Neural progenitor cell (in vitro differentiated cells): Measurements from ENCODE around the gene HIRA. TPM values are rescaled to one million over a fixed set of nuclear protein-coding genes. Genes with fewer than 3 reads are reported as not detected.

Experiments
- DNase-seq: peaks from one replicate; pipeline ENCODE4 v3.0.0-alpha.2; 2016; ENCODE audit warnings: low spot score
- H2AFZ ChIP-seq: fragments of 200-600 bp; sonication (generic); replicated peaks from 2 replicates; pipeline ENCODE4 v1.6.1; 2016; ENCODE audit warnings: antibody characterized with exemption
- H3F3A ChIP-seq: fragments of 200-600 bp; sonication (generic); 2 replicates; pipeline ENCODE4 v1.6.1; 2016; ENCODE audit warnings: antibody characterized with exemption, low read depth
- H3K27ac ChIP-seq: fragments of 200-600 bp; sonication (generic); 2 replicates; pipeline ENCODE4 v1.5.1; 2016; ENCODE audit warnings: mild to moderate bottlenecking
- H3K27me3 ChIP-seq: fragments of 200-600 bp; sonication (generic); 2 replicates; pipeline ENCODE4 v1.6.1; 2016; ENCODE audit warnings: mild to moderate bottlenecking, moderate library complexity
- H3K36me3 ChIP-seq: fragments of 200-600 bp; sonication (generic); 2 replicates; pipeline ENCODE4 v1.5.1; 2016
- H3K4me1 ChIP-seq: fragments of 200-600 bp; sonication (generic); 2 replicates; pipeline ENCODE4 v1.6.1; 2016; ENCODE audit warnings: mixed run types
- H3K4me2 ChIP-seq: fragments of 200-600 bp; sonication (generic); 2 replicates; pipeline ENCODE4 v1.6.1; 2016
- H3K4me3 ChIP-seq: fragments of 200-600 bp; sonication (generic); 2 replicates; pipeline ENCODE4 v1.5.1; 2016
- H3K79me2 ChIP-seq: fragments of 200-600 bp; sonication (generic); 2 replicates; pipeline ENCODE4 v1.6.1; 2016; ENCODE audit warnings: low read depth
- H3K9ac ChIP-seq: fragments of 200-600 bp; sonication (generic); 2 replicates; pipeline ENCODE4 v1.6.1; 2016
- H3K9me3 ChIP-seq: fragments of 200-600 bp; sonication (generic); 2 replicates; pipeline ENCODE4 v1.5.1; 2016; ENCODE audit warnings: low read depth
- H4K20me1 ChIP-seq: fragments of 200-600 bp; sonication (generic); 2 replicates; pipeline ENCODE4 v1.6.1; 2016; ENCODE audit warnings: low read depth
- H3K27ac Mint-ChIP-seq: 3 replicates; pipeline ENCODE4 v1.8.0; 2021; ENCODE audit warnings: mixed read lengths
- H3K27me3 Mint-ChIP-seq: 2 replicates; pipeline ENCODE4 v1.8.0; 2022; ENCODE audit warnings: low read depth, mild to moderate bottlenecking, inconsistent platforms, moderate library complexity, mixed read lengths; ENCODE audit not compliant: insufficient read depth
- H3K36me3 Mint-ChIP-seq: 3 replicates; pipeline ENCODE4 v1.8.0; 2021; ENCODE audit warnings: mixed read lengths
- H3K4me1 Mint-ChIP-seq: 3 replicates; pipeline ENCODE4 v1.8.0; 2021; ENCODE audit warnings: mixed read lengths
- H3K4me3 Mint-ChIP-seq: 3 replicates; pipeline ENCODE4 v1.8.0; 2021; ENCODE audit warnings: mild to moderate bottlenecking, moderate library complexity, mixed read lengths
- H3K9me3 Mint-ChIP-seq: 3 replicates; pipeline ENCODE4 v1.8.0; 2020; ENCODE audit warnings: mixed read lengths
- EZH2 ChIP-seq: fragments of 200-600 bp; sonication (generic); IDR thresholded peaks from 2 replicates; pipeline ENCODE4 v1.6.1; 2017; ENCODE audit warnings: antibody characterized with exemption, mild to moderate bottlenecking, moderate library complexity
- EZH2phosphoT487 ChIP-seq: fragments of 200-600 bp; sonication (generic); IDR thresholded peaks from 2 replicates; pipeline ENCODE4 v1.6.1; 2017; ENCODE audit warnings: antibody characterized with exemption
- total RNA-seq: library from RNA; depleted of rRNA; stranded (reverse); fragments of >200 nt; gene quantifications from 2 replicates; pipeline ENCODE4 v1.2.3, GENCODE V29; 2015; ENCODE audit warnings: low replicate concordance
- TF ChIP-seq, protein P1 (sequence below): fragments of 200-600 bp; sonication (generic); IDR thresholded peaks from 2 replicates; pipeline ENCODE4 v1.5.1; 2017; ENCODE audit warnings: antibody characterized with exemption, mild to moderate bottlenecking

Gene HIRA
- total RNA-seq, 1 donor from 2014 or later: 18.9 TPM

DNA sequence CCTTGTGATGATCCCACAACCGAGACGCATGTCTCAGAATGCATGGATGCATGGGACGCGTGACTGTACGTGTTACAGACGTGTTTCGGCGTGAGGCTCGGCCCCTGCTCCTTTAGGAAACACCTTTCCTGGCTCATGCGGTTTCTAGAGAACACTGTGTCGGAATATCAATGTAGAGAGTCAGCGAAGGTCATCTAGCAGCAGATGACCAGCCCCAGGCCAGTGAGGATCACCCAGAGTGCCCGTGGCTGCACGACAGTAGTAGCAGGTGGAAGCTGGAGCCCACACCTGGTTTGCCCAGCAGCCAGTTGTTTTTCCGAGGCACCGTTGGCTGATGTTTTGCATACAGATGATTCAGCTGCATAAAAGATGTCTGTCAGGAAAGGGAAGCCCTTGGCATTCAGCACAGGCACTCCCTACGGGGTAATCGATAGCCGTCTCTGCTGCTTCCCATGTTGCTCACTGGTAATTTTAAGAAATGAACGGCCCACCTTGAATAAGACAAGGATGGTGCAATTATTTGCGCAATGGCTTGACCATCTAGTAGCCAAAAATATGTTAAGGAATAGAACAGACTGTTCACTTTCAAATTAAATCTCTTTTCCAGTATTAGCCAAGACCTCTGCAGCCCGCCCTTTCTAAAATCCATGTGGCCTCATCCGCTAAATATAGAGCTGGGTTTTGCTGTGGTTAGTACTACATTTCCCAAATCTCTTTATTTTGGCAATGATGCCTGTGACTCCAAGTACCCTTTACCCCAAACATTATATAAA lies 138.9 kb downstream of the HIRA start:
- H3K4me1 ChIP-seq: no peaks in the 10 kb centered on the region
- TF ChIP-seq, protein P1, sequence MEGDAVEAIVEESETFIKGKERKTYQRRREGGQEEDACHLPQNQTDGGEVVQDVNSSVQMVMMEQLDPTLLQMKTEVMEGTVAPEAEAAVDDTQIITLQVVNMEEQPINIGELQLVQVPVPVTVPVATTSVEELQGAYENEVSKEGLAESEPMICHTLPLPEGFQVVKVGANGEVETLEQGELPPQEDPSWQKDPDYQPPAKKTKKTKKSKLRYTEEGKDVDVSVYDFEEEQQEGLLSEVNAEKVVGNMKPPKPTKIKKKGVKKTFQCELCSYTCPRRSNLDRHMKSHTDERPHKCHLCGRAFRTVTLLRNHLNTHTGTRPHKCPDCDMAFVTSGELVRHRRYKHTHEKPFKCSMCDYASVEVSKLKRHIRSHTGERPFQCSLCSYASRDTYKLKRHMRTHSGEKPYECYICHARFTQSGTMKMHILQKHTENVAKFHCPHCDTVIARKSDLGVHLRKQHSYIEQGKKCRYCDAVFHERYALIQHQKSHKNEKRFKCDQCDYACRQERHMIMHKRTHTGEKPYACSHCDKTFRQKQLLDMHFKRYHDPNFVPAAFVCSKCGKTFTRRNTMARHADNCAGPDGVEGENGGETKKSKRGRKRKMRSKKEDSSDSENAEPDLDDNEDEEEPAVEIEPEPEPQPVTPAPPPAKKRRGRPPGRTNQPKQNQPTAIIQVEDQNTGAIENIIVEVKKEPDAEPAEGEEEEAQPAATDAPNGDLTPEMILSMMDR: no peak
- TF ChIP-seq EZH2 (no peak), EZH2phosphoT487 (no peak)
- peak overlapping the region; percentile 99 for H3K4me3 ChIP-seq
- no peaks in the 10 kb centered on the region for H3K36me3 ChIP-seq
- no peak overlapping the region for H3K27ac Mint-ChIP-seq
- H2AFZ ChIP-seq: peak overlapping the region; percentile 95
- H3K4me1 Mint-ChIP-seq: peaks cover 19% of the 10 kb centered on the region
- H3K9me3 Mint-ChIP-seq: no peaks in the 10 kb centered on the region
- H3F3A ChIP-seq: no peaks in the 10 kb centered on the region
- no peak overlapping the region for H3K9ac ChIP-seq
- peak overlapping the region; percentile 84 for H3K4me2 ChIP-seq
- peak overlapping the region; percentile 94 for H3K4me3 Mint-ChIP-seq
- no peaks in the 10 kb centered on the region for H3K36me3 Mint-ChIP-seq
- no peak for DNase-seq
- no peaks in the 10 kb centered on the region for H4K20me1 ChIP-seq
- no peak overlapping the region for H3K27ac ChIP-seq
- H3K27me3 Mint-ChIP-seq: peaks cover 10% of the 10 kb centered on the region
- no peaks in the 10 kb centered on the region for H3K9me3 ChIP-seq
- H3K27me3 ChIP-seq: peaks cover 36% of the 10 kb centered on the region
- H3K79me2 ChIP-seq: no peaks in the 10 kb centered on the region

DNA sequence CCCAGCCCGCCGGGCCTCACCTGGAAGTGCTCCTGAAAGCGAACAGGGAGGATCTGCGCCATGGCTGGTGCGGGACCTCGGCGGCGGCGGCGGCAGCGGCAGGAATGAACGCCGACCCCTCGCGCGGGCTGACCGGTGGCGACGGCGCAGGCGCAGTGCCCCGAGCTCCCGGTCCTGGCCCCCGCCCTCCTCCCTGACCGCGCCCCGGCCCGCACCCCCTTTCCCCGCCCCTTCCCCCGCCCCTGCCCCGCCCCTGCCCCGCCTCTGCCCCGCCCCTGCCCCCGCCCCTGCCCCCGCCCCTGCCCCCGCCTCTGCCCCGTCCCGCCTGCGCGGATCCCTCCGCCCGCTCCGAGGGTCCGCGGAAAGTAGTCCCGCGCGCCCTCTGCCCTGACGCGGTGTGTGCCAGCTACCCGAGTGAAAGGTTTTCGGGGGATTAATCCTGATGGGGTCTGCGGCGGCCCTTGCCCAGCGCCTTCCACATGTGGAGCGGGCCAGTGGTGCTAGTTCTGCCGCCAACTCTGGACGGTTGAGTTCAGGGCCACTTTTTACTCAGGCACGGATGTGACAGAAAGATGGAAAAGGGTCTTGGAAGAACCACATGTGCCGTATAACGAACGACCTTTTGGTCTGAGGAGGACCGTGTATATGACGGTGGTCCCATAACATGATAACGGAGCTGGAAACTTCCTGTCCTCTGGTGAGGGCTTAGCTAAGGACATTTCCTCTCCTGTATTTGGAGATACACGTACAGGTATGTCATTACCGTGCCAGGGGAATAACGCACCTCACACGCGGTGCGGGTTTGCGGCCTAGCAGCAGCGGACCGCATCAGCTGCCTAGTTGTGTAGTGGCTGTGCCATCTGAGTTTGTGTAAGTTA lies 139.7 kb downstream of the HIRA start, which contains the start of gene CLTCL1:
Gene CLTCL1, minus strand, starts transcription at position 140 of the 878 bp plus-strand sequence. Its CDS starts 78 bp downstream, at position 62.
- Histone ChIP-seq H3K4me2 (peak within 1 kb of the TSS; percentile 98), H3K9me3 (no peaks in the 10 kb centered on the region), H2AFZ (peak within 1 kb of the TSS; percentile 98), H3K4me1 (peaks cover 4% of the 10 kb centered on the region), H3K36me3 (no peaks in the 10 kb centered on the region), H3K79me2 (no peaks in the 10 kb centered on the region), H4K20me1 (peaks cover 3% of the 10 kb centered on the region), H3K27ac (no peak within 1 kb of the TSS), H3K27me3 (peaks cover 36% of the 10 kb centered on the region), H3F3A (peaks cover 7% of the 10 kb centered on the region), H3K9ac (peak within 1 kb of the TSS; percentile 38), H3K4me3 (peak within 1 kb of the TSS; percentile 99)
- Mint-ChIP-seq H3K27me3 (peaks cover 12% of the 10 kb centered on the region), H3K36me3 (no peaks in the 10 kb centered on the region), H3K27ac (peak within 1 kb of the TSS; percentile 66), H3K9me3 (no peaks in the 10 kb centered on the region), H3K4me1 (peaks cover 25% of the 10 kb centered on the region), H3K4me3 (peak within 1 kb of the TSS; percentile 94)
- DNase-seq: peak; percentile 96
- TF ChIP-seq EZH2 (no peak), EZH2phosphoT487 (no peak)
- TF ChIP-seq, protein P1: no peak

DNA sequence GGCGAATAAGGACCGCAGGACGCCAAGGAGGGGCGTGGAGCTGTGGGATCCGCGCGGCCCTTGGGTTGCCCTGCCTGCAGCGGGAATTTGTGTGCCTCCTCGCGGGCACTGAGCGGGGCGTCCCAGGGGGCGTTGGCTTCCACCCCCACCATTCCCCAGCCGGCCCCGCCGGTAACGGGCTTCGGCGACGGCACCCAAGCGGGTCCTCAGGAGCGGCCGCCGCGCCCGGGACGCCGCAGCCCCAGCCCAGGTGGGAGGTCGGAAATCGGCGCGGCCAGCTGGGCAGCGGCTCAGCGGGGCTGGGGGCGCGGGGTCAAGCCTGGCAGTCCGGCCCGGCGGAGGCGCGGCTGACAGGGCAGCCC lies 140.3 kb downstream of the HIRA start:
- no peak overlapping the region for H3K27ac Mint-ChIP-seq

More for the DNA sequence above, 140.3 kb downstream of the HIRA start:
- peaks cover 9% of the 10 kb centered on the region for H3K4me1 ChIP-seq
- H3K27me3 Mint-ChIP-seq: peaks cover 12% of the 10 kb centered on the region
- peaks cover 25% of the 10 kb centered on the region for H3K4me1 Mint-ChIP-seq
- H3K36me3 Mint-ChIP-seq: no peaks in the 10 kb centered on the region
- H3K9me3 ChIP-seq: no peaks in the 10 kb centered on the region
- H3K27me3 ChIP-seq: peaks cover 36% of the 10 kb centered on the region
- peaks cover 11% of the 10 kb centered on the region for H3F3A ChIP-seq
- H4K20me1 ChIP-seq: peaks cover 9% of the 10 kb centered on the region
- H3K36me3 ChIP-seq: no peaks in the 10 kb centered on the region
- TF ChIP-seq EZH2 (peak; percentile 3), EZH2phosphoT487 (no peak)
- H3K4me3 ChIP-seq: peak overlapping the region; percentile 99
- no peak overlapping the region for H3K27ac ChIP-seq
- peak overlapping the region; percentile 98 for H3K4me2 ChIP-seq
- H2AFZ ChIP-seq: peak overlapping the region; percentile 98
- peak; percentile 73 for DNase-seq
- H3K4me3 Mint-ChIP-seq: peak overlapping the region; percentile 89
- no peaks in the 10 kb centered on the region for H3K9me3 Mint-ChIP-seq
- H3K79me2 ChIP-seq: no peaks in the 10 kb centered on the region
- peak overlapping the region; percentile 38 for H3K9ac ChIP-seq
